HG03175 (cell line): ENCODE measurements around the gene DRC3.
"Not testable (repeated sequence)": the region's sequence is repeated elsewhere in the genome, so short reads cannot be mapped to it uniquely, and the experiment has no call there.

ENCODE experiments used
- ATAC-seq: cut with Tn5 transposase; IDR thresholded peaks from one replicate; pipeline ENCODE4 v1.9.1; 2021; ENCODE audit warnings: mild to moderate bottlenecking, moderate library complexity; ENCODE audit not compliant: unreplicated experiment

DRC3 gene

DNA sequence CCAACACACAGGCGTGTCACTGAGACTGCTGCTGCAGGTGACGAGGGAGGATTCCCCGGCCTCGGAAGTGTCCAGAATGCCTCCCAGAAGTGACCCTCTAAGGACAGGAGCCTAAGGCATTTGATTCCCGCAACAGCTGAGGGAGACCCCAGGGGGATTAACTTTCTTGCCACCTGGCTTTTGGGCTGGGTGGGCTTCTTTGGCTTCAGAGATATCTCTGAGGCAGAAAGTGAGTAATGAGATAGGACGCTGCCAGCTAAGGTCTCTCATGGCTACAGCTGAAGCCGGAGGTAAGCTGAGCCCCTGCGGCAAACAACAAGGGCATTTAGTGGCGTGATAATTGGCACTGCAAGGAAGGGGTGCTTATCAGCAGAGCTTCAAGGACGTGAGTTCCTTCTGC is 17.0 kb downstream of the DRC3 start:
- ATAC-seq, result no peak

DNA sequence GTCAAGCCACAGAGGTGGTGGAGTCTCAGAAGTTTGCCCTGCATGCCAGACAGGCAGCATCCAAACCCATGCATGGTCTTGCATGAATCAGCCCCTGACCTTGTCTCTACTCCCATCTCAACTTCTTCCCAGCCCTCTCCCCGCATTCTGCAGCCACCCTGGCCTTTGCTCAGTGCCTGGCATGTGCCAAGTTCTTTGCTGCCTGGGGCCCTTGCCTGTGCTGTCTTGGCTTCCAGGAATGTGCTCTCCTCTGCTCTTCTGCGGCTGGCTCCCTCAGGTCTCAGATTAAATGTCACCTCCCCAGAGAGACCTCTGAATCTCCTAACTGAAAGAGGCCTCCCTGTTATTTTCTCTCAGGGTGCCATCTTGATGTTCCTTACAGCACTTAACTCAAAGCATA is 17.6 kb downstream of the DRC3 start:
- no peak for ATAC-seq

DNA sequence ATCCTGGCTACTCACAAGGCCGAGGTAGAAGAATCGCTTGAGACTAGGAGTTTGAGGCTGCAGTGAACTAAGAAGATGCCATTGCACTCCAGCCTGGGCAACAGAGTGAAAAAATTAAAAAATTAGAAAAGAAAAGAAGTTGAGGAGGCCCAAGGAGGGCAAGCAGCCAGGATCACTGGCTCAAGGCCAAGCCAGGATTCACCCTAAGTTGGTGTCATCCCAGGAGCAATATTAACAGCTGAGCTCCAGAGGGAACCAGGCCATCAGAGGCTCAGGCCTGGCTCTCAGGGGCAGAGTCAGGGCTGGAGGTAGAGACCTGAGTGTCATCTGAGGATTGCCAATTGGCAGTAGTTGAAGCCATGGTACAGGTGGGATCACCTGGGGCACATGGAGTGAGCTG is 20.7 kb downstream of the DRC3 start:
- no peak for ATAC-seq

DNA sequence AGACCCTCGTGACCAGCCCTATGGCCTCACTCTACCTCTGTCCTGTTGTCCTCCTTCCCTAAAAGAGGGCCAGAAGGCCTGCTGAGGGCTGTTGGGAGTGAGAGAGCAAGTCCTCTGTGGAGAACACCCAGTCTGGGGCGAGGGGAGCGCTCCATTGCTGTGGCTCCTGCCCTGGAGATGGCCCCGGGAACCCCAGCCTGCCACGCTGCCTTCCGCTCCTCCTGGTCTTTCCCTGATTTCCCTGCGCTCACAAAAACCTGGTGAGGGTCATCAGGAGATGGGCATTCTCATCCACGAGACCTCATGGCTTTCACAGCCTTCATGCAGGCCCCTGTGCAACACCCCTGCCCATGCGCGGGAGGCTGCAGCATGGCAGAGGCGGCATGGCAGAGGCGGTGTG is 21.2 kb downstream of the DRC3 start:
- ATAC-seq, result no peak

DNA sequence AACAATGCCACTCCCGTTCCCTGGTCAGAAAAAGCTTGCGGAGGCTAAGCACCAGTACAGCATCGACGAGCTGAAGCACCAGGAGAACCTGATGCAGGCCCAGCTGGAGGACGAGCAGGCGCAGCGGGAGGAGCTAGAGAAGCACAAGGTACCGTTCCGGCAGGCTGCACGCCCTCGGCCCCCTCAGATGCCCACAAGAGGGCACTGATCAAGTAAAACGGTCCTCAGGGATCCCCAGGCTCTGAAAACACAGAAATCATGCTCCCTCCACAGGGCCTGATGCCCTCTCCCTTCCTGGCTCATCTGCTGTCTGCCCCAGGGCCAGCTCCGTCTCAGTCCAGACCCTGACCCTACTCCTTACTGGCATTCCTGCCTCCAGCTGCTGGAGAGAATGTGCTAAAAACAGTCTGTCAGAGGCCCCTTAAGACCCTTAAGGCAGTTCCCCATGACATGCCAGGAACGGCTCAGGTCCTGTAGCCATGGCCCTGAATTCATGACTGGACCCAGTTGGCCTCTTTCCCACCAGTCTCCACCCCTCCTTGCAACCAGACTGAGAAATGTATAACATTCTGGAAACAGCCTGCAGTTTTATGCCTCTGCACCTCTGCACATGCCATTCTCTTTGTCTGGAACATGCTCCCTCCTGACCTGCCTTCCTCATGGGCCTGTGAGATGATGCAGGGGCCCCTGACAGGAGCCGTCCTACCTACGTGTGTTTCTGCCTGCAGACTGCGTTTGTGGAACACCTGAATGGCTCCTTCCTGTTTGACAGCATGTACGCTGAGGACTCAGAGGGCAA is 21.8 kb downstream of the DRC3 start:
- no peak for ATAC-seq

DNA sequence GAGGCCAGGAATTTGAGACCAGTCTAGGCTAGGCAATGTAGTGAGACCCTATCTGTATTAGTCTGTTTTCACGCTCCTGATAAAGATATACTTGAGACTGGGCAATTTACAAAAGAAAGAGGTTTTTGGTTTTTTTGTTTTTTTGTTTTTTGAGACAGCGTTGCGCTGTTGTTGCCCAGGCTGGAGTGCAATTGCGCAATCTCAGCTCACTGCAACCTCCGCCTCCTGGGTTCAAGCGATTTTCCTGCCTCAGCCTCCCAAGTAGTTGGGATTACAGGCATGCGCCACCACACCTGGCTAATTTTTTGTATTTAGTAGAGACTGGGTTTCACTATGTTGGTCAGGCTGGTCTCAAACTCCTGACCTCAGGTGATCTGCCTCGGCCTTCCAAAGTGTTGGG is 23.2 kb downstream of the DRC3 start:
- ATAC-seq, result not testable (repeated sequence)

DNA sequence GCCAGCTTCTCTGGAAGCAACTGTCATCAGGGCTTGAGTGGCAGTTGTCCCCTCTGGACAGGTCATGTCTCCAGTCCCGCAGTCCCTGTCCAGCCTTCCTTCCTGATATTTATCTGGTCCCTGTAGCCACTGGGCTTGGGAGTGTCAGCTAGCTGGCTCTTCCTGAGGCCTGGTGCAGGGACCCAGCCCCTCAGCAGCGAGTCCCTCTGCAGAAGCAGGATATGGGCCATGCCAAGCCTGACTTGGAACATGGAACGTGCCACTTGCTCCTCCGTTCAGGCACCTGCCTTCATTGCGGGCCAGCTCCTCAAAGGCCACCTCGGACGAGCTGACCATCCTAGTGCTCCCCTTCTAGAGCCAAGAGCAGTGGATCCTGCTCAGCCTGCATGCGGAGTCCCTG is 26.3 kb downstream of the DRC3 start:
- ATAC-seq, result no peak

DNA sequence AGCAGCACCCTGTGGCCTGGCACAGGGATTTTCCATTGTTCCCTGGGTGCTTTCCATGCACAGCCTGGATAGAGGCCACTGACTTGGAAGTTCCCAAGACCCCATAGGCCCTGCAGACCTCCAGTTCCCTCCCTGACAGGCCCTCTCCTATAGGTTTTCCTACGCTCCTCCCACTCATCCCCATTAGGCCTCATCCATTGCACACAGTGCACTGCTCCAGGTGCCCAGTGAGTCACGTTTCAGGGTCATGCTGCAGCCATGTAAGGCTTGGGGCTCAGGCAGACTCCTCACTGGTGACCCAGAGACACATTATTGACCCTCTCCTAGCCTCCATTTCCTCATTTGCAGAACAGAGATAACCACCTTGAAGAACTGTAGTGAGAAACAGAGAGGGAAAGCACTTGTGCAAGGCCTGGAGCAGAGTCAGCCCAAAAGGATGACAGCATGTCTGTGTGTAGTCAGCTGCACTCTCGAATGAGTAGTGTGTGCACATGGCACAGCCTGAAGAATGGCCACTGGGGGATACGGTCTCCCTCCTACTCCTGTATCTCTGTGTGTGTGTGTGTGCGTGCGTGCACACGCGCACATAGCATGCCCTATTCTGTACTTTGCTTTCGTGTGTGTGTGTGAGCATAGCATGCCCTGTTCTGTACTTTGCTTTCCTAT is 26.8 kb downstream of the DRC3 start:
- ATAC-seq, result no peak

DNA sequence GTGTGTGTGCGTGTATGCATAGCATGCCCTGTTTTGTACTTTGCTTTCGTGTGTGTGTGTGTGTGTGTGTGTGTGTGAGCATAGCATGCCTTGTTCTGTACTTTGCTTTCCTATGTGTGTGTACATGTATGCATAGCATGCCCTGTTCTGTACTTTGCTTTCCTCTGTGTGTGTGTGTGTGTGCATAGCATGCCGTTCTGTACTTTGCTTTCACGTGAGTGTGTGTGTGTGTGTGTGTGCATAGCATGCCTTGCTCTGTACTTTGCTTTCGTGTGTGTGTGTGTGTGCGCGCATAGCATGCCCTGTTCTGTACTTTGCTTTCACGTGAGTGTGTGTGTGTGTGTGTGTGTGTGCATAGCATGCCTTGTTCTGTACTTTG is 27.4 kb downstream of the DRC3 start:
- ATAC-seq, result no peak

DNA sequence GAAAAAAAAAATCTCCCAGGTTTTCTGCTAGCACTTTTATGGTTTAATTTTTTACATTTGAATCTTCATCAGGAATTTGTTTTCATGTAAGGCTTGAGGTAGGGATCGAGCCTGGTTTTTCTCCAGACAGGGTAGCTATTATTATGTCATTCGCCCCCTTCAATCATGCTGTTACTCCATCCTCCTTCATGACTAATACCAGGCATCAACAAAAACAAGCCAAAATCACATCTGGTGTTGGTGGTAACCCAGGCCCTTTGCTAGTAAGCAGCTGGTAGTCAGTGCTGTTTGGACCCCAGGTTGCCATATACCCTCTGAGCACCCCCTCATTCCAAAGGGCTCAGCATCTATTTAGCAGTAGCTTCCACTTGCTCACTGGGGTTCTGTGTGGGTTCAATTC is 29.5 kb downstream of the DRC3 start:
- ATAC-seq, result no peak

DNA sequence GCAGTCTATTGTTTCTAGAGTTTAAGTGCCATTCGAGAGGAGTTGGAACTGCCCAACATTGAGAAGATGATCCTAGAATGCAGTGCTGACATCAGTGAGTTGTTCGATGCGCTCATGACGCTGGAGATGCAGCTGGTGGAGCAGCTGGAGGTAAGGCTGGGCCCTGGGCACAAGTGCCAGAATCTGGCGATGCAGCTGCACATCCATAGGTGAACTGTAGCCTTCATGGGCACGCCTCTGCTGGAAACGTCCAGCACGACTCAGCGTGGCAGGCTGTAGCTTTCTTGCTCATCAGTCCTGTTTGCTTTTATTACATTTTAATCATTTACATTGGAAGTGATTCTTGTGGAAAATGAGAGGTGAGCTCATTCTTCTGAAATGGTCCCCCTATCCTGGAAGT is 31.7 kb downstream of the DRC3 start:
- ATAC-seq, result no peak

DNA sequence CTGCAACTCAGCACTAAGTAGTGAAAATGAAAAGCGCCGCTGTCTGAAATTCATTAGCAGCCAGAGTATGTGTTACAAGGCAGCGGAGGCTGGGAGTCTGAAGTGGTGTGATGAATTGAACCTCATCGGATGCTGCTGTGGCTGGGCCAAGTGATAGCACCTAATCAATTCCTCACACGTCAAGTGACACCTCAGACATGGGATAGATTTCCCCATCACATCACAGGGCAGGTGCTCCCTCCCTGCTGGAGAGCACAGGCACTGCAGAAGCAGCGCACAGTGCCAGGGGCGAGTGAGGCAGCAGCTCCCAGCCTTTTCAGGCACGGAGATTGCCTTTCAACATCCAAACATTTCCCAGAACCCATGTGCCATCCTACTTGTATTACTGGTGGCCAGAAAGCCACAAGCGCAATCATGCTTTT is 32.2 kb downstream of the DRC3 start:
- ATAC-seq, result no peak

DNA sequence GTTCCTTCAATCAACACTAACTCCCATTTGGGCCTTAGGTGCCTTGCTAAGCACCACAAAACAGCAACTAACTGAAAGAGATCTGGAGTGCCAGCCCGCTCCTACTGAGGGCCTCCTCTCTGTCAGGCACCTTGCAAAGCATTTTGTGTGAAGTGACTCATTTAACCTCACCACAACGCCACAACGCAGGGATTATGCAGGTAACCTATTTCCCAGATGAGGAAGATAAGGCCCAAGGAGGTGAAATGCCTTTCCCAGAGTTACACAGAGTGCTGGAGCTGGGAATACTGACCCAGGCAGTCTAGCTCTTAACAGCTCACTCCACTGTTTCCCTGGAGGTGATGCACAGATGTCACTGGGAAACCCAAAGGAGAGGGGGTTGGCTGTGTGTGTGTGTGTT is 32.8 kb downstream of the DRC3 start:
- no peak for ATAC-seq

DNA sequence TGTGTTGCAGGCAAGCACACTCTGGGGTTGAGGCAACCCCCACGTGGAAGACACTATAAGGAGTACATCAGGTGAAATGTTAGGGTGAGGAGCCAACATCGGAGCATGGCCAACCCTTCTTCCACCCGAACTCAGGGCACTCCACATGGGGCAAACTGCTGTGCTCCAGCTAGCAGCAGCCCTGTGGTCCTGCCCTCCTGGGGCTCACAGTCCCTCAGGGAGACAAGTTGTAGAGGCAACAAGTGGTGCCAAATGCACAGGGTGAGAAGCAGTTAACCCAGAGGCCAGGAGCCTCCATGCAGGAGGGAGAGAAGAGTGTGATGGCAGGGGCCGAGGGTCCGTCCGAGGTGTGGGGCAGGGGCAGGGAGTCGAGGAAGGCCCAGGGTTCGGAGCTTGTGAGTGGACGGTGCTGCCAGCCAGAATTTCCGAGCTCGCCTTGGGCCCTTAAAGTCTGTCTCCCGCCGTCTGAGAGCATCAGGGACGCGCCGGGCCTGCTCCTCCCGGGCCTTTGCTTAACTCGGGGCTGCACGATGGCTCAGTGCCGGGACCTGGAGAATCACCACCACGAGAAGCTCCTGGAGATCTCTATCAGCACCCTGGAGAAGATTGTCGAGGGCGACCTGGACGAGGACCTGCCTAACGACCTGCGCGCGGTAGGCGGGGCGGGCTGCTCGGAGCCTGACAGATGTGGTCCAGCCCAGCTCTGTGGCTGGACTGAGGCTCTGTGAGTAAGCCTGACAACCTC is 34.0 kb downstream of the DRC3 start:
- ATAC-seq, result no peak

DNA sequence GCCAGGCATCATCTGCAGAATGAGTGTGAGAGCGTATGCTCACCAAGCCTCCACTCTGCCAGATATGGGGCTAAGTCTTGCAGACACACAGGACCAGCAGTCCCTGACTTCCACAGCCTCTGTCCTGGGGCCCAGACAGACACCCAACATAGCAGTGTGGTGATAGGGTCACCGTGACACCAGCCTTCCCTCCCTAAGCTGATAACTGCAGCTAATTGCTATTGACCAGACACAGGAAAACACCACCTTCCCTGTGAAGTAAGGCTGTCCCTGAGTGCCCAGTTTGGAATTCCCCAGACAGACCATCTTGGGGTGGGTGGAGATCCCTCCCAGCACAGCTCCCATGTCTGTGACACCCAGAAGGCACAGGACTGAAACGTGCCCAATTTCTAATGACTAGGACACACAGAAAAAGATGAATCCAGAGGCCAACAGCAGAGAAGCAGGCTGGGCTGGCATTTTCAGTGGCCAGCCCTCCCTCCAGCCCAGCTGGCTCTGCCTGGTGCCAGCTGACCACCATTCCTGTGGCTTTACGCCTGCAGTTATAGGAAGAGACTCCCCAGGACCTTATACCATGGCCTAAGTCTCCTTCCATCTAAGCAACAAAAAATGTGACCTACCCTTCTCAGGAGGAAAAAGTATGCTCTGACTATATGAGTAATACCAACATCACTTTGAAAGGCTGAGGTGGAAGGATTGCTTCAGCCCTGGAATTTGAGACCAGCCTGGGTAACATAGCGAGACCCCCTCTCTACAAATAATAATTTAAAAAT is 36.0 kb downstream of the DRC3 start:
- ATAC-seq, result no peak

DNA sequence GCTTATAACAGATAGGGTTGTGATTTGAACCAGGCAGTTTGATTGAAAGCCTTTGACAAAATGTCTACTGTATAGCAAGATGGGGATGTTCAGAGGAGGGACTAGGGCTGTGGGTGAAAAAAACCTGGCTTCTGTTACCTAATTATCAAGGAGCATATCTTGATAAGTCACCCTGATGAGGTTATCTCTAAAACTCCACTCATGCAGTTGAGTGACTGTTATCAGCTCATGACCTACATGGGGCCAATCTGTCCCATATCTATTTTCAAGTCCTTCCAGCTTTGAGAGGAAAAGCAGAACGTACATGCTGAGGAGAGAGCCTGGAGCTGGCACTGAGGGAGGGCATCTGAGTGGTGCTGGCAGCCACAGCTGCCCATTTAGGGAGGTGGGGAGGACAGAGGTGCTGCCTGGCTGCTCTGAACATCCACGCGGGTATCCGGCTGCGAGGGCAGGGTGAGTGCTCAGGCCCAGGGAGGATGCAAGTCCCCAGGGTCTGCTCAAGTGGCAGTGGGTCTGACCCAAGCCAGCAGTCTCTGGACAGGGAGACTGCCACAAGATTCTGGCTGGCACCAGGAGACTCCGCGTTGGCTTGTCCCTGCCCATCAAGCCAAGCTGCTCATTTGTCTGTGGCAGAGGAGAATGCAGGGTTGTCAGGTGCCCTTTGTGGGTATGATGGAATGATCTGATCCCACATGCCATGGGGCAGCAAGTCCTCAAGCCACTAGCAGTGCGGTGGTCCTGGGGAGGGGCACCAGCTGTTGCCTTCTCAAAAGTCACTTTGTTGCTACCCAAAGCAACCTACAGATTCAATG is 37.2 kb downstream of the DRC3 start:
- no peak for ATAC-seq

DNA sequence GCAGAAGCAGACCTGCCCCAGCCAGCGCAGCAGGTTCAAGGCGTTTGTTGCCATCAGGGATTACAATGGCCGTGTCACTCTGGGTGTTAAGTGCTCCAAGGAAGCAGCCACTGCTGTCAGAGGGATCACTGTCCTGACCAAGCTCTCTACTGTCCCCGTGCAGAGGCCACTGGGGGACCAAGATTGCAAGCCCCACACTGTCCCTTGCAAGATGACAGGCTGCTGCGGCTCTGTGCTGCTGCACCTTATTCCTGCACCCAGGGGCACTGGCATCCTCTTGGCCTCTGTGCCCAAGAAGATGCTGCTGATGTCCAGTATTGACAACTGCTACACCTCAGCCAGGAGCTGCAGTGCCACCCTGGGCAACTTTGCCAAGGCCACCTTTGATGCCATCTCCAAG is 38.6 kb downstream of the DRC3 start:
- ATAC-seq, result no peak

DNA sequence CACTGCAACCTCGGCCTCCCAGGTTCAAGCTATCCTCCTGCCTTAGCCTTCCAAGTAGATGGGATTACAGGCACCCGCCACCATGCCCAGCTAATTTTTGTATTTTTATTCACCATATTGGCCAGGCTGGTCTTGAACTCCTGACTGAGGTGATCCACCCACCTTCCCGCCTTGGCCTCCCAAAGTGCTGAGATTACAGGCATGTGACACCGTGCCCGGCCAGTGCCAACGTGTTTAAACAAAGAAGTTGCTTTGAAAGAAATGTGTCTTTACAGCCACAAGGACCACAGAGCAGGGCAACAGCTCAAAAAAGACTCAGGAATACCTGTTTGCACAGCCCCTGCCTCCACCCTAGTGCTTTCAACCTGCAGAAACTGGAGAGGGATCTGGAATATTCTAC is 41.3 kb downstream of the DRC3 start:
- no peak for ATAC-seq

DNA sequence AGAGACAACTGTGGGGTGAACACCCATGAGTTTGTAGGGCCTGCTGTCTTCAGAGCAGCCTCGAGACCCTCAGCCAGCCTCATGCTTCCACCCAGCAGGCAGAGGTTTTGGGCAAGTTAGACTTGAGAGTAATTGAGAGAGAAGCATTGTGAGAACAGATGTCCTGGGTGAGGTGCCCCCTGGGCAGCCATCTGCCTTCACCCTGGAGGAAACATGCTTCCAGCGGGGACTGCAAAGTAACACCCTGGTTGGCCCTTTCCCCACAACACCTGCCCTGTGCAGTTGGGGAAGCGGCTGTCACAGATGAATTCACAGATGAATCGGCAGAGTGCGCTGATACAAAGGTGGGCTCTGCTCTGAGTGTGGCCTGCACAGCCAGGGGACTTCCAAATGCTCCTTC is 42.9 kb downstream of the DRC3 start:
- ATAC-seq, result no peak

DNA sequence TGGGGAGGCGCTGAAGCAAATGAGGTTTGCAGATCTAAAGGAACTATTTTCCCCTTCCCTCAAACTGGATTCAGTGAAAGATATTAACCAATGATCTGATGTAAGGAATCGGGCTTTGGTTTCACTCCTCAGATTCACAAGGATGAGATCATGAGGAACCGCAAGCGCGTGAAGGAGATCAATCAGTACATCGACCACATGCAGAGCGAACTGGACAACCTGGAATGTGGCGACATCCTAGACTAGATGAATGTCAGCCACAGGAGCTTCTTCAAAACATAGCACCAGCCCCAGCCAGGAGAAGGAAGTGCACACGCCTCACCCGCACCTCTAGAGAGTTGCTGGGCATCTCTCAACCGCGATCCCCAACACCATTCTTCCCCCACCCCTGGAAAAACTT is 43.8 kb downstream of the DRC3 start:
- ATAC-seq, result no peak
